Measurements from ENCODE around the gene TMUB1. TPM values are rescaled to one million over a fixed set of nuclear protein-coding genes. Genes with fewer than 3 reads are reported as not detected.

Gene TMUB1
- total and polyA plus RNA-seq, 2 experiments from 2014 or later = 45.0 to 83.1 TPM

- Histone ChIP-seq H3K79me2 (peaks cover 39% of the 10 kb centered on the region), H3K9me2 (replicated peaks; ENCODE audit: insufficient read depth) (no peaks in the 10 kb centered on the region), H3K9me3 (ENCODE audit: low read depth) (no peaks in the 10 kb centered on the region), H3K4me3 (peak overlapping the region; percentile 11), H3K4me1 (ENCODE audit: insufficient read depth) (peaks cover 55% of the 10 kb centered on the region), H4K20me1 (ENCODE audit: insufficient read depth, poor library complexity, severe bottlenecking) (no peaks in the 10 kb centered on the region), H3K27me3 (no peaks in the 10 kb centered on the region), H3K4me2 (peak overlapping the region; percentile 90), H2AFZ (no peak overlapping the region), H3K36me3 (replicated peaks; ENCODE audit: insufficient read depth, low read depth) (no peaks in the 10 kb centered on the region), H3K27ac (peak overlapping the region; percentile 94)
- peak; percentile 60 for DNase-seq (ENCODE audit: low spot score)
- TF ChIP-seq EZH2phosphoT487 (IDR thresholded peaks at IDR 0.05; ENCODE audit: low read depth, severe bottlenecking, unreplicated experiment) (no peak), CTCF (IDR thresholded peaks at IDR 0.05; ENCODE audit: poor library complexity) (no peak), EZH2 (IDR thresholded peaks at IDR 0.05; ENCODE audit: borderline replicate concordance) (no peak)
- 48% methylated on average over 42 of the region's 64 CpGs for WGBS (ENCODE audit: low lambda C conversion rate, missing lambda C conversion rate)
These were observed 1.9 kb downstream of the TMUB1 start for GRCh38 chr7:151081170-151082101.

- Histone ChIP-seq H3K27ac (peak within 1 kb of the TSS; percentile 97), H3K4me2 (peak within 1 kb of the TSS; percentile 96), H3K9me2 (replicated peaks; ENCODE audit: insufficient read depth) (no peaks in the 10 kb centered on the region), H3K4me1 (ENCODE audit: insufficient read depth) (peaks cover 51% of the 10 kb centered on the region), H3K4me3 (peak within 1 kb of the TSS; percentile 93), H2AFZ (peak within 1 kb of the TSS; percentile 83), H3K27me3 (no peaks in the 10 kb centered on the region), H4K20me1 (ENCODE audit: insufficient read depth, poor library complexity, severe bottlenecking) (no peaks in the 10 kb centered on the region), H3K79me2 (peaks cover 39% of the 10 kb centered on the region), H3K36me3 (replicated peaks; ENCODE audit: insufficient read depth, low read depth) (no peaks in the 10 kb centered on the region), H3K9me3 (ENCODE audit: low read depth) (no peaks in the 10 kb centered on the region)
- DNase-seq (ENCODE audit: low spot score) = peak; percentile 97
- 3% methylated on average over 52 of the region's 66 CpGs for WGBS (ENCODE audit: low lambda C conversion rate, missing lambda C conversion rate)
- no peak for TF ChIP-seq CTCF (IDR thresholded peaks at IDR 0.05; ENCODE audit: poor library complexity)
These were observed 2.6 kb downstream of the TMUB1 start, which contains the start of gene FASTK for GRCh38 chr7:151080522-151081169. Gene FASTK (minus strand): TSS chr7:151080809. CDS start chr7:151080766, 43 bp downstream.

GRCh38 chr7:151080067-151080521 lies 3.2 kb downstream of the TMUB1 start:
- peak overlapping the region; percentile 83 for H2AFZ ChIP-seq
- no peaks in the 10 kb centered on the region for H3K9me3 ChIP-seq (ENCODE audit: low read depth)
- 2% methylated on average over 31 of the region's 31 CpGs for WGBS (ENCODE audit: low lambda C conversion rate, missing lambda C conversion rate)
- H3K79me2 ChIP-seq = peaks cover 39% of the 10 kb centered on the region
- peak; percentile 56 for DNase-seq (ENCODE audit: low spot score)
- TF ChIP-seq CTCF (IDR thresholded peaks at IDR 0.05; ENCODE audit: poor library complexity) (no peak), EZH2 (IDR thresholded peaks at IDR 0.05; ENCODE audit: borderline replicate concordance) (no peak), EZH2phosphoT487 (IDR thresholded peaks at IDR 0.05; ENCODE audit: low read depth, severe bottlenecking, unreplicated experiment) (no peak)
- H3K4me1 ChIP-seq (ENCODE audit: insufficient read depth) = peaks cover 46% of the 10 kb centered on the region
- H3K27me3 ChIP-seq = no peaks in the 10 kb centered on the region
- H3K36me3 ChIP-seq (replicated peaks; ENCODE audit: insufficient read depth, low read depth) = no peaks in the 10 kb centered on the region
- peak overlapping the region; percentile 93 for H3K4me3 ChIP-seq
- peak overlapping the region; percentile 97 for H3K27ac ChIP-seq
- no peaks in the 10 kb centered on the region for H4K20me1 ChIP-seq (ENCODE audit: insufficient read depth, poor library complexity, severe bottlenecking)
- no peaks in the 10 kb centered on the region for H3K9me2 ChIP-seq (replicated peaks; ENCODE audit: insufficient read depth)
- peak overlapping the region; percentile 96 for H3K4me2 ChIP-seq

All from hepatocyte (in vitro differentiated cells).